ENCODE results near the gene HTR2A. TPM values are rescaled to one million over a fixed set of nuclear protein-coding genes. Genes with fewer than 3 reads are reported as not detected.
A peak's percentile ranks its signal among the peaks of the same experiment; 100 is the strongest.

The HTR2A gene
- total and polyA plus RNA-seq, 3 donors from 2014 or later = 0.74 to 1.4 (median 1.0) TPM

- H3K9me3 ChIP-seq = no peaks in the 10 kb centered on the region
- 98 to 100% methylated on average over 3 of the region's 3 CpGs for WGBS, 2 donors
- no peaks in the 10 kb centered on the region for H3K36me3 ChIP-seq (ENCODE audit: low read depth, missing control alignments)
- intact Hi-C loops (cut with DNase I; ENCODE audit: low total_unique reads) = no loop called here
- H3K27ac ChIP-seq = no peak overlapping the region
- H3K4me3 ChIP-seq = no peak overlapping the region
- TF ChIP-seq CTCF (IDR thresholded peaks at IDR 0.05) (no peak), POLR2A (IDR thresholded peaks at IDR 0.05) (no peak)
- no peaks in the 10 kb centered on the region for H3K27me3 ChIP-seq
- no peak for DNase-seq
- H3K4me1 ChIP-seq = no peaks in the 10 kb centered on the region
Measured at GRCh38 chr13:46804391-46804815, 92.5 kb downstream of the HTR2A start.

- no peaks in the 10 kb centered on the region for H3K4me1 ChIP-seq
- H3K27ac ChIP-seq = no peak overlapping the region
- intact Hi-C loops (cut with DNase I; ENCODE audit: low total_unique reads) = no loop called here
- WGBS, 2 donors = 93% methylated on average over 5 of the region's 5 CpGs
- no peaks in the 10 kb centered on the region for H3K27me3 ChIP-seq
- H3K36me3 ChIP-seq (ENCODE audit: low read depth, missing control alignments) = no peaks in the 10 kb centered on the region
- H3K9me3 ChIP-seq = no peaks in the 10 kb centered on the region
- DNase-seq = no peak
- no peak overlapping the region for H3K4me3 ChIP-seq
- TF ChIP-seq CTCF (IDR thresholded peaks at IDR 0.05) = no peak
- TF ChIP-seq POLR2A (IDR thresholded peaks at IDR 0.05) = no peak
Measured at GRCh38 chr13:46803586-46803985, 93.3 kb downstream of the HTR2A start.

GRCh38 chr13:46801858-46802257, 95.0 kb downstream of the HTR2A start:
- no peak overlapping the region for H3K4me3 ChIP-seq
- H3K27me3 ChIP-seq = no peaks in the 10 kb centered on the region
- peaks cover 3% of the 10 kb centered on the region for H3K4me1 ChIP-seq
- DNase-seq = no peak
- intact Hi-C loops (cut with DNase I; ENCODE audit: low total_unique reads) = no loop called here
- WGBS, 2 donors = 81 to 92% methylated on average over 1 of the region's 1 CpG
- no peaks in the 10 kb centered on the region for H3K9me3 ChIP-seq
- no peaks in the 10 kb centered on the region for H3K36me3 ChIP-seq (ENCODE audit: low read depth, missing control alignments)
- TF ChIP-seq CTCF (IDR thresholded peaks at IDR 0.05) = no peak
- TF ChIP-seq POLR2A (IDR thresholded peaks at IDR 0.05) = no peak
- H3K27ac ChIP-seq = no peak overlapping the region

- no peak for DNase-seq
- Histone ChIP-seq H3K27me3 (no peaks in the 10 kb centered on the region), H3K4me3 (no peak overlapping the region), H3K36me3 (ENCODE audit: low read depth, missing control alignments) (no peaks in the 10 kb centered on the region), H3K9me3 (no peaks in the 10 kb centered on the region), H3K4me1 (peaks cover 10% of the 10 kb centered on the region), H3K27ac (no peak overlapping the region)
- 80 to 88% methylated on average over 4 of the region's 4 CpGs for WGBS, 2 donors
- no peak for TF ChIP-seq CTCF (IDR thresholded peaks at IDR 0.05)
- no peak for TF ChIP-seq POLR2A (IDR thresholded peaks at IDR 0.05)
- intact Hi-C loops (cut with DNase I; ENCODE audit: low total_unique reads) = no loop called here
Measured at GRCh38 chr13:46799139-46799538, 97.7 kb downstream of the HTR2A start.

- TF ChIP-seq CTCF (IDR thresholded peaks at IDR 0.05) = no peak
- no peak for TF ChIP-seq POLR2A (IDR thresholded peaks at IDR 0.05)
- WGBS, 2 donors = 30 to 32% methylated on average over 9 of the region's 9 CpGs
- Histone ChIP-seq H3K4me1 (peaks cover 10% of the 10 kb centered on the region), H3K4me3 (peak overlapping the region; percentile 85 to 96), H3K27me3 (no peaks in the 10 kb centered on the region), H3K9me3 (no peaks in the 10 kb centered on the region), H3K36me3 (ENCODE audit: low read depth, missing control alignments) (no peaks in the 10 kb centered on the region), H3K27ac (peak overlapping the region; percentile 95 to 96)
- intact Hi-C loops (cut with DNase I; ENCODE audit: low total_unique reads) = no loop called here
- DNase-seq = peak; percentile 21
Measured at GRCh38 chr13:46797501-46798237, 99.2 kb downstream of the HTR2A start.

Data from testis (tissue), 3 donors.